Measurements from ENCODE around the gene GPR35. TPM values are rescaled to one million over a fixed set of nuclear protein-coding genes. Genes with fewer than 3 reads are reported as not detected.

Gene GPR35
- total and polyA plus RNA-seq, 10 of the 15 experiments (the other 5 are each of a cell fraction or from before 2014, with no cell fraction given) = 0.14 to 1.6 (median 0.75) TPM; not detected in 3

- TF ChIP-seq EP300 (IDR thresholded peaks at IDR 0.05; ENCODE audit: borderline replicate concordance in 1 of 2, control insufficient read depth in 1 of 2, low read depth in 2 of 2, low read length in 2 of 2) = no peak
Observed at GRCh38 chr2:240651185-240651584, 25.9 kb downstream of the GPR35 start (continued).

GRCh38 chr2:240655931-240656886, 30.9 kb downstream of the GPR35 start:
- no peak overlapping the region for H3K27ac ChIP-seq (ENCODE audit: control insufficient read depth, insufficient read depth)
- peaks cover 10% of the 10 kb centered on the region for H3K9me3 ChIP-seq (replicated peaks; ENCODE audit: control insufficient read depth, insufficient read depth, low read length)
- no peak overlapping the region for H2AFZ ChIP-seq (ENCODE audit: control insufficient read depth, low read depth, low read length)
- 22% methylated on average over 10 of the region's 10 CpGs for WGBS (ENCODE audit: insufficient coverage, insufficient replicate concordance, low lambda C conversion rate, missing lambda C conversion rate)
- ChIA-PET POLR2A (interaction anchor here (1.3 kb wide), 1 partner anchor 7 kb away, joined by 3 read pairs; no protein-coding TSS in a partner anchor), CTCF (no interaction called here), RAD21 (ENCODE audit: unreplicated experiment) (interaction anchor here (1.3 kb wide), 1 partner anchor 142 kb away, joined by 4 read pairs; no protein-coding TSS in a partner anchor), SMC1A (ENCODE audit: uncharacterized antibody, unreplicated experiment) (interaction anchor here (0.6 kb wide), 1 partner anchor 105 kb away, joined by 3 read pairs; no protein-coding TSS in a partner anchor)
- H3K4me1 ChIP-seq (ENCODE audit: control insufficient read depth, insufficient read depth, low read length) = peaks cover 11% of the 10 kb centered on the region
- FAIRE-seq = peak; percentile 74
- ATAC-seq = peak; percentile 88
- intact Hi-C loops (cut with micrococcal nuclease; ENCODE audit: unreplicated experiment) = no loop called here
- peak; percentile 31 for DNase-seq (ENCODE audit: low read depth, low spot score)
- H3K4me3 ChIP-seq = 0 out of 2 replicates have a peak overlapping the region, but pooled peaks have one; percentile 12
- BruUV-seq (replicated peaks) = no TSS peak
- no peaks in the 10 kb centered on the region for H3K36me3 ChIP-seq (ENCODE audit: control insufficient read depth in 2 of 2, insufficient read depth in 2 of 2, low read length in 1 of 2)
- 0 out of 2 replicates have a peak overlapping the region, but pooled peaks have one; percentile 43 for H3K4me2 ChIP-seq (ENCODE audit: control insufficient read depth, insufficient read depth)
- no peaks in the 10 kb centered on the region for H3K79me2 ChIP-seq (ENCODE audit: control insufficient read depth, insufficient read depth, low read length)
- no peaks in the 10 kb centered on the region for H4K20me1 ChIP-seq (ENCODE audit: control insufficient read depth, insufficient read depth)
- in situ Hi-C loops (cut with MboI) = no loop called here
- H3K27me3 ChIP-seq (replicated peaks in 1 of 2; ENCODE audit: control insufficient read depth in 2 of 2, insufficient read depth in 2 of 2, low read length in 1 of 2) = peaks cover 0 to 4% of the 10 kb centered on the region in 2 experiments; a peak in 2 of 4 replicates
- H3K9ac ChIP-seq (ENCODE audit: control insufficient read depth, insufficient read depth, low read length) = no peak overlapping the region
- TF ChIP-seq KAT2A (conservative IDR thresholded peaks at IDR 0.05; ENCODE audit: control insufficient read depth, low read depth, low read length) (no peak), BCLAF1 (IDR thresholded peaks at IDR 0.05) (no peak), NR2F1 (conservative IDR thresholded peaks at IDR 0.05) (no peak), PAX5 (IDR thresholded peaks at IDR 0.05; ENCODE audit: borderline replicate concordance, low read depth, low read length) (0 out of 2 replicates have a peak, but pooled peaks have one; percentile 21), NFYB (IDR thresholded peaks at IDR 0.05; ENCODE audit: insufficient read depth, low read depth, low read length) (0 out of 2 replicates have a peak, but pooled peaks have one; percentile 23), RAD21 (IDR thresholded peaks at IDR 0.05; ENCODE audit: insufficient read depth, low read depth, low read length) (no peak)
- TF ChIP-seq, protein P1, sequence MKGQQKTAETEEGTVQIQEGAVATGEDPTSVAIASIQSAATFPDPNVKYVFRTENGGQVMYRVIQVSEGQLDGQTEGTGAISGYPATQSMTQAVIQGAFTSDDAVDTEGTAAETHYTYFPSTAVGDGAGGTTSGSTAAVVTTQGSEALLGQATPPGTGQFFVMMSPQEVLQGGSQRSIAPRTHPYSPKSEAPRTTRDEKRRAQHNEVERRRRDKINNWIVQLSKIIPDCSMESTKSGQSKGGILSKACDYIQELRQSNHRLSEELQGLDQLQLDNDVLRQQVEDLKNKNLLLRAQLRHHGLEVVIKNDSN (IDR thresholded peaks at IDR 0.05; ENCODE audit: borderline replicate concordance, extremely low read length, insufficient read depth, low read depth, low read length) = peak; percentile 34
- TF ChIP-seq, protein P2, sequence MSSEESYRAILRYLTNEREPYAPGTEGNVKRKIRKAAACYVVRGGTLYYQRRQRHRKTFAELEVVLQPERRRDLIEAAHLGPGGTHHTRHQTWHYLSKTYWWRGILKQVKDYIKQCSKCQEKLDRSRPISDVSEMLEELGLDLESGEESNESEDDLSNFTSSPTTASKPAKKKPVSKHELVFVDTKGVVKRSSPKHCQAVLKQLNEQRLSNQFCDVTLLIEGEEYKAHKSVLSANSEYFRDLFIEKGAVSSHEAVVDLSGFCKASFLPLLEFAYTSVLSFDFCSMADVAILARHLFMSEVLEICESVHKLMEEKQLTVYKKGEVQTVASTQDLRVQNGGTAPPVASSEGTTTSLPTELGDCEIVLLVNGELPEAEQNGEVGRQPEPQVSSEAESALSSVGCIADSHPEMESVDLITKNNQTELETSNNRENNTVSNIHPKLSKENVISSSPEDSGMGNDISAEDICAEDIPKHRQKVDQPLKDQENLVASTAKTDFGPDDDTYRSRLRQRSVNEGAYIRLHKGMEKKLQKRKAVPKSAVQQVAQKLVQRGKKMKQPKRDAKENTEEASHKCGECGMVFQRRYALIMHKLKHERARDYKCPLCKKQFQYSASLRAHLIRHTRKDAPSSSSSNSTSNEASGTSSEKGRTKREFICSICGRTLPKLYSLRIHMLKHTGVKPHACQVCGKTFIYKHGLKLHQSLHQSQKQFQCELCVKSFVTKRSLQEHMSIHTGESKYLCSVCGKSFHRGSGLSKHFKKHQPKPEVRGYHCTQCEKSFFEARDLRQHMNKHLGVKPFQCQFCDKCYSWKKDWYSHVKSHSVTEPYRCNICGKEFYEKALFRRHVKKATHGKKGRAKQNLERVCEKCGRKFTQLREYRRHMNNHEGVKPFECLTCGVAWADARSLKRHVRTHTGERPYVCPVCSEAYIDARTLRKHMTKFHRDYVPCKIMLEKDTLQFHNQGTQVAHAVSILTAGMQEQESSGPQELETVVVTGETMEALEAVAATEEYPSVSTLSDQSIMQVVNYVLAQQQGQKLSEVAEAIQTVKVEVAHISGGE (CRISPR knock-in tag; IDR thresholded peaks at IDR 0.05) = no peak

Data from GM12878 (cell line).